Ovary (tissue), 9 donors: ENCODE data around the gene OTOS. TPM values are rescaled to one million over a fixed set of nuclear protein-coding genes. Genes with fewer than 3 reads are reported as not detected.

Experiments used
- DNase-seq, 5 donors: peaks; one replicate each; pipeline ENCODE4 v3.0.0-alpha.2; 2019 to 2020
- H3K27ac ChIP-seq, 2 donors: fragments of 200-600 bp; one replicate each; pipeline versions ENCODE4 v1.5.1 to v1.8.0; 2019 to 2022
- H3K27me3 ChIP-seq: fragments of 200-600 bp; one replicate; pipeline ENCODE4 v1.8.0; 2022
- H3K36me3 ChIP-seq: fragments of 200-600 bp; sonication (generic); one replicate; pipeline ENCODE4 v1.5.1; 2019
- H3K4me1 ChIP-seq: one replicate; pipeline ENCODE4 v1.8.1; 2013; ENCODE audit warnings: mild to moderate bottlenecking, moderate library complexity; ENCODE audit not compliant: insufficient read depth
- H3K4me3 ChIP-seq: fragments of 200-600 bp; sonication (generic); one replicate; pipeline ENCODE4 v1.5.1; 2017
- H3K9me3 ChIP-seq, 2 donors: fragments of 200-600 bp in 1 of 2; sonication (generic) in 1 of 2; one replicate each; pipeline versions ENCODE4 v1.5.1 to v1.8.1; 2013 to 2019; ENCODE audit warnings: mild to moderate bottlenecking in 1 of 2, moderate library complexity in 1 of 2
- CTCF ChIP-seq, 3 donors: fragments of 450-650 bp in 2 of 3; fragments of 200-600 bp in 1 of 3; IDR thresholded peaks; one replicate each; pipeline versions ENCODE4 v1.5.1 to v1.8.0; 2016 to 2022; ENCODE audit warnings: antibody characterized with exemption in 3 of 3, mild to moderate bottlenecking in 1 of 3
- EP300 ChIP-seq: sonication (generic); formaldehyde crosslinking; IDR thresholded peaks from one replicate; pipeline ENCODE4 v1.6.1; 2017; ENCODE audit warnings: antibody characterized with exemption
- POLR2A ChIP-seq: fragments of 450-650 bp; IDR thresholded peaks from one replicate; pipeline ENCODE4 v1.6.1; 2017; ENCODE audit warnings: antibody characterized with exemption, mild to moderate bottlenecking, moderate library complexity
- WGBS, 3 donors: extraction: QIAGEN DNeasy Blood & Tissue Kit in 1 of 3; methylation state at CpG; one replicate each; pipeline versions ENCODE4 v1.1.5 to v1.1.7; 2013 to 2017; 5-methylcytosine and 5-hydroxymethylcytosine counted together
- intact Hi-C, 4 donors: fragments of 100-400 bp; cut with DNase I; formaldehyde crosslinking; loops; one replicate each; pipeline versions ENCODE4 v1.11.0 to v1.15.1; 2022 to 2023
- polyA plus RNA-seq, 2 donors: library from polyadenylated mRNA; stranded (reverse); fragments of 200-250 nt in 1 of 2; fragments of 350-450 nt in 1 of 2; fragmentation: Illumina TruSeq in 1 of 2; extraction: RNeasy Lipid Tissue Mini Kit (QIAGEN cat#74804) in 1 of 2; gene quantifications; one replicate each; pipeline ENCODE4 v1.2.3, GENCODE V29; 2013 to 2014
- total RNA-seq, 7 donors: library from RNA; depleted of rRNA in 2 of 7; stranded (reverse); fragments of >200 nt in 2 of 7; fragmentation: NEBNext Ultra II Directional in 3 of 7; extraction: Animal tissue kit (Norgen Biotek cat#: 25700) in 3 of 7; gene quantifications; one replicate each; pipeline versions ENCODE4 v1.1.0 to v1.2.4, GENCODE V29; 2016 to 2023
- donor health status: DM: no; HTN: no; CAD: no; lungs with moderate emphysema.
- donor health status: DM: no; HTN: no; CAD: no.
- donor health status: Bipolar disorder and iron deficiency.
- donor health status: DM: yes; HTN: yes; CAD: no.
- donor health status: DM: no; HTN: no; CAD: no.
- donor health status: DM: yes; HTN: yes; CAD: no.

The OTOS gene
- total and polyA plus RNA-seq, 9 donors: not detected

DNA sequence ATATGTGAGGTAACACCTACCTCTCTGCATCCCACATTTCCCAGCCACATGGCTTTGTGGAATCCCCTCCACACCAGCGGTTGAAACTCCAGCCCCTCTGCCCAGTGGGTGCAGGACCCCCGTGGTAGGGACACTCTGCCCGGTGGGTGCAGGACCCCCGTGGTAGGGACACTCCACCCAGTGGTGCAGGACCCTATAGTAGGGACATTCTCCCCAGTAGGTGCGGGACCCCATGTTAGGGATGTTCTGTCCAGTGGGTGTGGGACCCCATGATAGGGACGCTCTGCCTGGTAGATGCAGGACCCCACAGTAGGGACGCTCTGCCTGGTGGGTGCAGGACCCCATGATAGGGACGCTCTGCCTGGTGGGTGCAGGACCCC, 15.8 kb downstream of the OTOS start:
- H3K4me1 ChIP-seq: no peaks in the 10 kb centered on the region
- WGBS, 3 donors: 87 to 97% (median 89%) methylated on average over 6 to 8 of the region's 8 CpGs
- no peak overlapping the region for H3K27ac ChIP-seq
- no peaks in the 10 kb centered on the region for H3K36me3 ChIP-seq
- TF ChIP-seq EP300 (no peak), POLR2A (no peak), CTCF (IDR thresholded peaks at IDR 0.05) (no peak)
- peak in 2 of 5 donors; percentile 8 to 19 for DNase-seq
- no peak overlapping the region for H3K4me3 ChIP-seq
- H3K27me3 ChIP-seq: no peaks in the 10 kb centered on the region
- H3K9me3 ChIP-seq: no peaks in the 10 kb centered on the region
- intact Hi-C loops: loop anchor here in 1 of 4 donors (10.0 kb wide), 1 partner anchor 620 kb away; no protein-coding TSS in a partner anchor

- Histone ChIP-seq H3K36me3 (no peaks in the 10 kb centered on the region), H3K27ac (no peak overlapping the region), H3K27me3 (no peaks in the 10 kb centered on the region), H3K4me1 (no peaks in the 10 kb centered on the region), H3K4me3 (no peak overlapping the region), H3K9me3 (no peaks in the 10 kb centered on the region)
- intact Hi-C loops: loop anchor here in 1 of 4 donors (10.0 kb wide), 1 partner anchor 619 kb away; no protein-coding TSS in a partner anchor
- peak in 2 of 5 donors; percentile 6 to 14 for DNase-seq
- TF ChIP-seq POLR2A: no peak
- no peak for TF ChIP-seq CTCF (IDR thresholded peaks at IDR 0.05)
- no peak for TF ChIP-seq EP300
- 76 to 79% (median 78%) methylated on average over 24 of the region's 24 CpGs for WGBS, 3 donors
Measured at GRCh38 chr2:240123821-240124650, 16.4 kb downstream of the OTOS start.

- H3K27me3 ChIP-seq: no peaks in the 10 kb centered on the region
- WGBS, 3 donors: 55 to 62% (median 59%) methylated on average over 11 of the region's 11 CpGs
Measured at GRCh38 chr2:240121675-240122074, 18.8 kb downstream of the OTOS start.

DNA sequence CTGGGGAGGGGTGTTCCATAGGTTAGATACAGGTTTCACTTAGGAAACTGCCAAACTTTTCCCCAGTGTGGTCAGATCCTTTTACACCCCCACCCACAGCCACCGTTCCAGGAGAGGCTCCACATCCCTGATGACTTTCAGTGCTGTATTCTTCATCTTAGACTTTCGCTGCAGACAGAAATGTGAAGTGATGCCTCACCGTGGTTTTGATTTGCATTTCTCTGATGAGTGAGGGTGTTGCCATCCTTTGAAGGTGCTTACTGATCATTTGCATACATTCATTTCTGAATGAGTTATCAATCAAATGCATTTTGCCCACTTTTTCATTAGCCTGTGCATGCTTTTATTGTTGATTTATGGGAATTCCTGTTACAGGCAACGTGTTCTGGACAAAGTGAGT, 19.3 kb downstream of the OTOS start:
- TF ChIP-seq EP300 (no peak), CTCF (IDR thresholded peaks at IDR 0.05) (no peak), POLR2A (no peak)
- Histone ChIP-seq H3K27me3 (no peaks in the 10 kb centered on the region), H3K4me3 (no peak overlapping the region), H3K36me3 (no peaks in the 10 kb centered on the region), H3K9me3 (no peaks in the 10 kb centered on the region), H3K27ac (no peak overlapping the region), H3K4me1 (no peaks in the 10 kb centered on the region)
- WGBS, 3 donors: 55 to 61% (median 59%) methylated on average over 4 of the region's 4 CpGs
- DNase-seq: no peak
- intact Hi-C loops: loop anchor here in 1 of 4 donors (10.0 kb wide), 1 partner anchor 616 kb away; no protein-coding TSS in a partner anchor

More at GRCh38 chr2:240121675-240122074, 18.8 kb downstream of the OTOS start:
- H3K4me3 ChIP-seq: no peak overlapping the region
- TF ChIP-seq CTCF (IDR thresholded peaks at IDR 0.05): no peak
- intact Hi-C loops: loop anchor here in 1 of 4 donors (10.0 kb wide), 1 partner anchor 617 kb away; no protein-coding TSS in a partner anchor
- H3K9me3 ChIP-seq: no peaks in the 10 kb centered on the region
- DNase-seq: peak in 1 of 5 donors; percentile 9
- H3K4me1 ChIP-seq: no peaks in the 10 kb centered on the region
- no peak overlapping the region for H3K27ac ChIP-seq
- no peaks in the 10 kb centered on the region for H3K36me3 ChIP-seq
